C4-2B (cell line): ENCODE results near the gene NR5A2.

Experiments used
- H3K27ac ChIP-seq: fragments of 450-650 bp; 2 replicates; pipeline ENCODE4 v1.5.1; 2017
- CTCF ChIP-seq: fragments of 450-650 bp; conservative IDR thresholded peaks from 2 replicates; pipeline ENCODE4 v1.5.1; 2017; ENCODE audit warnings: mild to moderate bottlenecking
- ZFX ChIP-seq: fragments of 450-650 bp; IDR thresholded peaks from 2 replicates; pipeline ENCODE4 v1.6.1; 2017

Gene NR5A2

GRCh38 chr1:200090252-200091159 is 63.0 kb downstream of the NR5A2 start:
- TF ChIP-seq CTCF (peak; percentile 77), ZFX (no peak)
- peak overlapping the region; percentile 31; the same call in 1 of the 2 replicates for H3K27ac ChIP-seq

- TF ChIP-seq CTCF: no peak
- TF ChIP-seq ZFX: no peak
- H3K27ac ChIP-seq: no peak overlapping the region
Observed at GRCh38 chr1:200095057-200095577, 67.6 kb downstream of the NR5A2 start.

- no peak for TF ChIP-seq CTCF
- TF ChIP-seq ZFX: no peak
- no peak overlapping the region for H3K27ac ChIP-seq
Observed at GRCh38 chr1:200096774-200097173, 69.3 kb downstream of the NR5A2 start.

GRCh38 chr1:200099040-200099439 is 71.5 kb downstream of the NR5A2 start:
- H3K27ac ChIP-seq: no peak overlapping the region
- TF ChIP-seq CTCF: no peak
- no peak for TF ChIP-seq ZFX

GRCh38 chr1:200103966-200104583 is 76.6 kb downstream of the NR5A2 start:
- H3K27ac ChIP-seq: no peak overlapping the region
- TF ChIP-seq CTCF: no peak
- no peak for TF ChIP-seq ZFX

GRCh38 chr1:200107004-200107470 is 79.5 kb downstream of the NR5A2 start:
- TF ChIP-seq CTCF: no peak
- no peak for TF ChIP-seq ZFX
- H3K27ac ChIP-seq: no peak overlapping the region

- TF ChIP-seq CTCF (no peak), ZFX (no peak)
- H3K27ac ChIP-seq: no peak overlapping the region
Observed at GRCh38 chr1:200108659-200109058, 81.1 kb downstream of the NR5A2 start.
